Tibial nerve (tissue), 4 donors: Measurements from ENCODE around the gene SHANK3. TPM values are rescaled to one million over a fixed set of nuclear protein-coding genes. Genes with fewer than 3 reads are reported as not detected.

ENCODE experiments used
- DNase-seq, 2 donors: peaks; one replicate each; pipeline ENCODE4 v3.0.0-alpha.2; 2019; ENCODE audit warnings: low spot score in 2 of 2
- H3K27ac ChIP-seq, 4 donors: fragments of 200-600 bp; sonication (generic) in 3 of 4; one replicate each; pipeline ENCODE4 v1.5.1; 2017 to 2019; ENCODE audit warnings: mild to moderate bottlenecking in 1 of 4
- H3K27me3 ChIP-seq, 2 donors: fragments of 200-600 bp; sonication (generic) in 1 of 2; one replicate each; pipeline versions ENCODE4 v1.5.1 to v1.6.0; 2017 to 2019
- H3K36me3 ChIP-seq, 3 donors: fragments of 200-600 bp; sonication (generic); one replicate each; pipeline ENCODE4 v1.5.1; 2018 to 2019
- H3K4me1 ChIP-seq, 4 donors: fragments of 200-600 bp; sonication (generic) in 3 of 4; one replicate each; pipeline ENCODE4 v1.5.1; 2017 to 2019
- H3K4me3 ChIP-seq, 4 donors: fragments of 200-600 bp; sonication (generic) in 3 of 4; one replicate each; pipeline ENCODE4 v1.5.1; 2017 to 2019; ENCODE audit warnings: mild to moderate bottlenecking in 1 of 4, moderate library complexity in 1 of 4
- H3K9me3 ChIP-seq, 4 donors: fragments of 200-600 bp; sonication (generic) in 3 of 4; one replicate each; pipeline ENCODE4 v1.5.1; 2017 to 2019
- CTCF ChIP-seq, 5 experiments: fragments of 200-600 bp in 3 of 5; fragments of 450-650 bp in 2 of 5; sonication (generic) in 3 of 5; IDR thresholded peaks; one replicate each; pipeline ENCODE4 v1.5.1; 2016 to 2019; ENCODE audit warnings: antibody characterized with exemption in 5 of 5, mild to moderate bottlenecking in 3 of 5, moderate library complexity in 2 of 5
- EP300 ChIP-seq, 2 donors: sonication (generic); formaldehyde crosslinking; IDR thresholded peaks; one replicate each; pipeline ENCODE4 v1.6.1; 2017; ENCODE audit warnings: antibody characterized with exemption in 2 of 2, mild to moderate bottlenecking in 1 of 2
- POLR2A ChIP-seq, 2 donors: fragments of 450-650 bp; IDR thresholded peaks; one replicate each; pipeline ENCODE4 v1.6.1; 2017; ENCODE audit warnings: antibody characterized with exemption in 2 of 2, mild to moderate bottlenecking in 2 of 2, moderate library complexity in 2 of 2
- WGBS, 2 donors: methylation state at CpG; one replicate each; pipeline ENCODE4 v1.1.5; 2018; 5-methylcytosine and 5-hydroxymethylcytosine counted together
- total RNA-seq, 4 donors: library from RNA; depleted of rRNA; stranded (reverse); fragments of >200 nt; gene quantifications; one replicate each; pipeline ENCODE4 v1.1.0, GENCODE V29; 2016

The SHANK3 gene
- total RNA-seq, 4 donors from 2014 or later: 10.3 to 29.4 (median 20.5) TPM

- peak overlapping the region in 3 of 4 donors; percentile 8 to 72 (median 13) for H3K27ac ChIP-seq
- WGBS, 2 donors: 61 to 74% methylated on average over 13 of the region's 13 CpGs
Observed at GRCh38 chr22:50713008-50713385, 40.4 kb downstream of the SHANK3 start.

GRCh38 chr22:50713571-50714056 lies 41.0 kb downstream of the SHANK3 start:
- H3K36me3 ChIP-seq: peaks cover 0 to 38% (median 0%) of the 10 kb centered on the region in 3 donors
- TF ChIP-seq POLR2A (IDR thresholded peaks at IDR 0.05): no peak
- no peak for TF ChIP-seq CTCF (IDR thresholded peaks at IDR 0.05)
- TF ChIP-seq EP300 (IDR thresholded peaks at IDR 0.05): peak; percentile 70 to 86

More at GRCh38 chr22:50713008-50713385, 40.4 kb downstream of the SHANK3 start:
- no peak for DNase-seq
- TF ChIP-seq CTCF (IDR thresholded peaks at IDR 0.05) (no peak), EP300 (IDR thresholded peaks at IDR 0.05) (no peak)
- Histone ChIP-seq H3K4me3 (no peak overlapping the region), H3K36me3 (peaks cover 0 to 34% (median 0%) of the 10 kb centered on the region in 3 donors), H3K4me1 (peaks cover 5 to 57% (median 12%) of the 10 kb centered on the region in 4 donors), H3K9me3 (no peaks in the 10 kb centered on the region), H3K27me3 (no peaks in the 10 kb centered on the region)

GRCh38 chr22:50714150-50714549 lies 41.5 kb downstream of the SHANK3 start:
- DNase-seq: no peak
- peaks cover 0 to 33% (median 0%) of the 10 kb centered on the region in 3 donors for H3K36me3 ChIP-seq
- peak overlapping the region in 2 of 4 donors; percentile 8 to 69 for H3K27ac ChIP-seq
- no peaks in the 10 kb centered on the region for H3K27me3 ChIP-seq
- 83 to 88% methylated on average over 7 of the region's 7 CpGs for WGBS, 2 donors
- H3K4me3 ChIP-seq: no peak overlapping the region
- H3K4me1 ChIP-seq: peaks cover 5 to 57% (median 12%) of the 10 kb centered on the region in 4 donors
- TF ChIP-seq EP300 (IDR thresholded peaks at IDR 0.05) (no peak), CTCF (IDR thresholded peaks at IDR 0.05) (no peak), POLR2A (IDR thresholded peaks at IDR 0.05) (no peak)
- H3K9me3 ChIP-seq: no peaks in the 10 kb centered on the region

More at GRCh38 chr22:50713571-50714056, 41.0 kb downstream of the SHANK3 start:
- no peaks in the 10 kb centered on the region for H3K9me3 ChIP-seq
- 39 to 64% methylated on average over 5 of the region's 5 CpGs for WGBS, 2 donors
- peak overlapping the region in 3 of 4 donors; percentile 8 to 72 (median 13) for H3K27ac ChIP-seq
- no peaks in the 10 kb centered on the region for H3K27me3 ChIP-seq
- DNase-seq: peak in 1 of 2 donors; percentile 26
- H3K4me3 ChIP-seq: no peak overlapping the region
- H3K4me1 ChIP-seq: peaks cover 5 to 57% (median 12%) of the 10 kb centered on the region in 4 donors

- DNase-seq: no peak
Observed at GRCh38 chr22:50714631-50715179, 42.1 kb downstream of the SHANK3 start.

More at GRCh38 chr22:50714631-50715179, 42.1 kb downstream of the SHANK3 start:
- Histone ChIP-seq H3K27ac (peak overlapping the region in 1 of 4 donors; percentile 69), H3K9me3 (no peaks in the 10 kb centered on the region), H3K4me3 (no peak overlapping the region), H3K4me1 (peaks cover 5 to 58% (median 12%) of the 10 kb centered on the region in 4 donors), H3K27me3 (peaks cover 0 to 5% of the 10 kb centered on the region in 2 donors), H3K36me3 (peaks cover 0 to 32% (median 0%) of the 10 kb centered on the region in 3 donors)
- TF ChIP-seq POLR2A (IDR thresholded peaks at IDR 0.05): no peak
- TF ChIP-seq CTCF (IDR thresholded peaks at IDR 0.05): no peak
- TF ChIP-seq EP300 (IDR thresholded peaks at IDR 0.05): no peak
- WGBS, 2 donors: 87 to 90% methylated on average over 14 to 16 of the region's 22 CpGs
